IPS-NIHi11 (cell line): ENCODE results near the gene USP32.
A peak's percentile ranks its signal among the peaks of the same experiment; 100 is the strongest.
"Not testable (repeated sequence)": the region's sequence is repeated elsewhere in the genome, so short reads cannot be mapped to it uniquely, and the experiment has no call there.

ENCODE experiments used
- DNase-seq: peaks from one replicate; pipeline ENCODE4 v3.0.0; 2012; ENCODE audit warnings: mixed read lengths, low spot score

USP32 gene

GRCh38 chr17:60403523-60403810 lies 11.5 kb upstream of the USP32 start:
- no peak for DNase-seq

DNA sequence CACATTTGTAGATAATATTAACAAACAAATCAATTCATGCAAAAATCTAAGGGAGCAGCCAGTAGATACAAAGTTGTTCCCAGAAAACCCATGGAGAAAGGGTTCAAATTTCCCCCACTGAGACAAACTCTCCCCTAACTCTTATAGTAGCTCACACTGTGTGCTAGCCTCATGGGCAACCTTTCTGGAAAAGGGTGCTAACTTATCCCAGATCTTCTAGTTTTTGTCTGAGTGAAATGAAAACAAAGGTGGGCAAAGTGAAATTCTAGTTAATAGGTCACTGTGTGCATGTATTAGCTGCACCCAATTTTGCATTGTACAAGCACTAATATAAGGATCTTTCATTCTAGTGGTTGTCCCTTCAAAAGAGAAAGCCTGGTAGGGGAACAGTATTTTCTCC lies 9.9 kb upstream of the USP32 start:
- DNase-seq: no peak

DNA sequence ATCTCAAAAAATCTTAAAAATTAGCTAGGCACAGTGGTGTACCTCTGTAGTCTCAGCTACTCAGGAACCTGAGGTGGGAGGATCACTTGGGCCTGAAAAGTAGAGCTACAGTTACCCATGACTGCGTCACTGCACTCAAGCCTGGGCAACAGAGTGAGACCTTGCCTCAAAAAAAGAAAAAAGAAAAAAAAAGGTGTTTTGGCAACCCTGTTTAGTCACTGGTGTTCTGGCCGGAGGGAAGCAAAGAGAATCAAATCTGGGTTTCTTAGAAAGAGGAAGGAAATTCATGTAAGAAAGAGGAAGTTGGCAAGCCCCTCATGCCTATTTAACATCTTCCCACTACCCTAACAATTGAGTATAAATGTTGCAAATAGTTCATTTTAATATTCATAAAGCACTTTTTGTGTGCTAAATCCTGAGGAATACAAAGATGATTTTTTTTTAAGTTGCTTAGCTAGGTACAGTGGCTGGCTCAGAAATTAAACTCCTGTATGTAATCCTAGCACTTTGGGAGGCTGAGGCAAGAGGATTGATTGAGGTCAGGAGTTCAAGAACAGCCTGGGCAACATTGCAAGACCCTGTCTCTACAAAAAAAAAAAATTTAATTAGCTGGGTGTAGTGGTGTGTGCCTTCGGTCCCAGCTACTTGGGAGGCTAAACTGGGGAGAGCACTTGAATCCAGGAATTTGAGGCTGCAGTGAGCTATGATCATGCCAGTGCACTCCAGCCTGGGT lies 6.5 kb upstream of the USP32 start:
- no peak for DNase-seq

DNA sequence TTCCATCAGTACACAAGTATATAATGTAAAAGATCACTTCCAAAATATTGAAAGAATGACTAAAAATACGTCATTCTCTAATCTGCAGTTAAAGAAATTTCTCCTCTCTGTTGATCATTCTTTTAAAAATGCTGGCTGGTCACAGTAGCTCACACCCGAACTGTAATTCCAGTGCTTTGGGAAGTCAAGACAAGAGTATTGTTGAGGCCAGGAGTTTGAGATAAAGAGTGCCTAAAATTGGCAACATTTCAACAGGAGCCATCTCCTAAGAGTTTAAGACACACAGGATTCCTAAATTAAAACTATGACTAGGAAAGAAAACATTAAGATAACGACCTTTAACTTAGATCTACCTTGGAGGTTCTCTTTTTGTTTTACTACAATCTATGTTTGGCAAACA lies 4.5 kb upstream of the USP32 start:
- no peak for DNase-seq

DNA sequence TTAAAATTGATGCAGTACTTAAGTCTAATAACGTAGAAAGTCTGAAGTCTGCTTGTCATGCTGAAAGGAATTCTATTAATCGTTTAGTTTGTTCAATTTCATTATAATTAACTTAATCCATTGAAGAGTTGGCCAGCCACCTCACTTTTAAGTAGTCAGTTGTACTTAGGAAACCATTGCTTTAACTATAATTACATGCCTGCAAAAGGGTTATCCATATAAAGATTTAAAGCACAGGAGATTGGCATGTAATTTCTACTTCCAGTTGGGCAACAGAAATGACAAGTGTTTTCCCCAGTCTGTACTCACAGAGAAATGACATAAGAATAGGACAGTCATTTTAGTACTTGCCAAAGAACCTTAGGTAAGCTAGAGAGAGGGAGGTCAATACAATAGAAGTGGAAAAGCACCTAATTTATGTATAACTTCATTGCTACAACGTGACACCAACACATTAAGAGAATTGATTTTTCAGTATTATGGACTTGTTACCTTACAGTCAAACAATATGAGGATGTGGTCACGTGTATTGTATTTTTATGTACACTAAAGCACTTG lies 3.7 kb upstream of the USP32 start:
- no peak for DNase-seq

DNA sequence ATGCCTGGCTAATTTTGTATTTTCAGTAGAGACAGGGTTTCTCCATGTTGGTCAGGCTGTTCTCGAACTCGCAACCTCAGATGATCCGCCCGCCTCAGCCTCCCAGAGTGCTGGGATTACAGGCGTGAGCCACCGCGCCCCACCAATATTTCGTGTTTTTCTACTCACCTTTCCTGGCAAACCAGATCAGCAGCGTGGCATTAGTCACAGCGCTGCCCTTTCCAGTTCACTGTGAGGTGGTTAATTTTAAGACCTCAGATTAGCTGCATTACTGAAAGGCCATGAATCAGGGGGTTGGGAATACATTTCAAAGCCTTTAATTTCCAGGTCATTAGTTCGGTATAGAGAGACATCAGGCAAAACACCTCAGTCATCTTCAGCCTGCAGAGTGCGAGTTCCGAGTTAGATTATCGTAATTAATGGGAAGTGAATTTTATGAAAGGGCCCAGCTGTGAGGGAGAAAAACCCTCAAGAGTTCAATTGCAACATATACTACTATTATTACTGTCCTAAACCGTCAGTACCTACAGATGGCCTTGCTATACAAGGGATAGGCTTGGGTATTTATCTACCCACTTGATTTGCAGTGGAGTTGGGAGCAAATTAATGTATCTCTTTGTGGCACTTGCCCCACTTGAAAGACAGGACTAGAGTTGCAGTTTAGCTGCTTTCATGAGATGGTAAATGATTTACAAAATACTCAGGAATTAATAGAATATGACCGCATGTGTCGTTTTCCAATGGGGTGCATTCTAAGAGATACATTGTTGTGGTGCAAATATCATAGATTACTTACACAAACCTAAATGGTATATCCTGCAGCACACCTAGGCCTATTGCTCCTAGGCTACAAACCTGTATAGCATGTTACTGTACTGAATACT lies 2.1 kb upstream of the USP32 start:
- DNase-seq: no peak

- no peak for DNase-seq
Measured at GRCh38 chr17:60392845-60393702, 1.1 kb upstream of the USP32 start.

- DNase-seq: peak; percentile 78
Measured at GRCh38 chr17:60391471-60392041, 377 bp downstream of the USP32 start.

- no peak for DNase-seq
Measured at GRCh38 chr17:60390925-60391470, 935 bp downstream of the USP32 start.

GRCh38 chr17:60390186-60390585 lies 1.7 kb downstream of the USP32 start:
- no peak for DNase-seq

DNA sequence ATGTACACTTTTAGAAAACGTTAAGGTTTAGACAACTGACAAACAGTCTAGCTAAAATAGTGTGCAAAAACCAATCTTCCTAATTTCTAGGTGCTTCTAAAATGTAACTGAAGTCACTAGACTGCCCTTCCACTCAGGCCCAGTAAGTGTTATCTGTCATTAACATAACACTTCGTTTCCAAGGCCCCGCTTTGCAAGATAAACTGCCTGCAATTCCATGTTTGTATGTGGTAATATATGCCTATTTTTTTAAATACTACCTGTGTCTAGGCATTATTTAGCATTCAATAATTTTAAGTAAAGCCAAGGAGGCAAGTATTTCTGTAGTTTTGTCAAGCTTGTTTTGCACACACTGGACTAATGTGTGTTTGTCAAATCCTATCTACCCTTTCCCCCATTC lies 3.2 kb downstream of the USP32 start:
- DNase-seq: no peak

DNA sequence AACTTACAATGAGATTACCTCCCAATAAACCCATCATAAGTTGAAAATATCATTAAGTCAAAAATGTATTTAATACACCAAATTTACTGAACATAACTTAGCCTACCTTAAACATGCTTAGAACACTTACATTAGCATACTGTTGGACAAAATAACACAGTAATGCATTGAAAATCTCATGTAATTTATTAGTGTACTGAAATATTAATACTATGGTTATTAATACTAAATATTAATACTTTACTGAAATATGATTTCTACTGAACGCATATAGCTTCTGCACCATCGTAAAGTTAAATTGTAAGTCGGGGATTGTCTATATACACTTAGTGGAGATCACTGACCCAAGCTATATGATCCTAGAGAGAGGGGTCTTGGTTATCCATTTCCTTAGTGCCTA lies 4.3 kb downstream of the USP32 start:
- DNase-seq: no peak

DNA sequence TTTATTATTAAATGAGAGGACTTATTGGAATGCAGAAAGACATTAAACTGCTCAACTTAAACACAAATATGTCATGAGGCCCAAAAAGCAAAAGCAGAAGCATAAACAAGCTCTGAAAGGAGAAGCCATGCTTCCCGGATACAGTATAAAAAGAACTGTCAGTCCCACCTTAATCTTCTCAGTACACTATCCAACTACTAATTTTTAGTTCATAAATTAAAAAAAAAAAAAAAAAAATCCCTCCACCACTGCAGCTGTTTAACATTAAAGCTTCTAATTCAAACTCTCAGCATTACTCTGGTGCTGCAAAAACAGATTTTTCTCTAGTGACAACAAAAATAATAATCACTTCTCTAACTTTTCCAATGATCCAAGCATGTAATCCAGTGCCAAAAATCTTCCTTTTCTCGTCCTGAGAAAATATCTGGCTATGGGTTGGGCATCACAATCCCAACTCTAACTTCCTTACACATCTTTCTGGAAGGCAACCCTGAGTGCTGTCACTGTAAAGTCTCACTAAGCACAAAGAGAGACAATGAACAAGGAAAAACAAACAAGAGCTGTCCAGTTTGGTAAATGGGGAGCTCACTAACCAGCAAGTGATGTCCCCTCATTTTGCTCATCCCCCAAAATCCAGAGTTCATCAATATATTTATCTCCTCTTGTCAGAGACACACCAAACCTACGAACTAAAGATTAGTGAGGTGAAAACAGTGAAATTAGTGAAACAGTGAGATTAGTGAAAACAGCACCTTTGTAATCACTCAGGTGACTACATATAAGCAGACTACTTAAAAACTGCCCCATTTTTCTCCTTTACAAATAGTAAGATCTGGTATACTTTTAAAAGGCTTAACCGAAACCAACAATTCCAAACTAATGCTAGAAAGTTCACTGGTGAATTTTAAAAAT lies 5.5 kb downstream of the USP32 start:
- DNase-seq: no peak

DNA sequence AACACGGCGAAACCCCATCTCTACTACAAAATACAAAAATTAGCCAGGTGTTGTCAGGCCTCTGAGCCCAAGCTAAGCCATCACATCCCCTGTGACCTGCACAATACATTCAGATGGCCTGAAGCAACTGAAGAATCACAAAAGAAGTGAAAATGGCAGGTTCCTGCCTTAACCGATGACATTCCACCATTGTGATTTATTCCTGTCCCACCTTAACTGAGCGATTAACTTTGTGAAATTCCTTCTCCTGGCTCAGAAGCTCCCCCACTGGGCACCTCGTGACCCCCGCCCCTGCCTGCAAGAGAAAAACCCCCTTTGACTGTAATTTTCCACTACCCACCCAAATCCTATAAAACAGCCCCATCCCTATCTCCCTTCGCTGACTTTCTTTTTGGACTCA lies 7.0 kb downstream of the USP32 start:
- DNase-seq: not testable (repeated sequence)

DNA sequence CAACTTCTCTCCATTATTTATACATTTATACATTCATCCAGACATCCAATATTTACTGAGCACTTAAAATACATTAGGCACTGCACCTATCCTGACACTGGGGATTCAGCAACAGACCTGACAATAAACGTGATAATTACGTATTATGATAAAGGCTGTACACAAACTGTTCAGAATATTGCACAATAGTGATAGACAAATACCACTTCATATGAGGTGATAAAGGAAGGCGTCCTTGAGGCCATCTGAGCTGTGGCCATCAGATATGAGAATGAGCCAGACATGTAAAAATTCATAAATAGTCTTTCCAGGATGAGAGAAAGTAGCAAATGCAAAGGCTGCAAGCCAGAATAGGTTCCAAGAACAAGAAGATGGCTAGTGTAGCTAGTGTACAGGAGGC lies 8.6 kb downstream of the USP32 start:
- no peak for DNase-seq

DNA sequence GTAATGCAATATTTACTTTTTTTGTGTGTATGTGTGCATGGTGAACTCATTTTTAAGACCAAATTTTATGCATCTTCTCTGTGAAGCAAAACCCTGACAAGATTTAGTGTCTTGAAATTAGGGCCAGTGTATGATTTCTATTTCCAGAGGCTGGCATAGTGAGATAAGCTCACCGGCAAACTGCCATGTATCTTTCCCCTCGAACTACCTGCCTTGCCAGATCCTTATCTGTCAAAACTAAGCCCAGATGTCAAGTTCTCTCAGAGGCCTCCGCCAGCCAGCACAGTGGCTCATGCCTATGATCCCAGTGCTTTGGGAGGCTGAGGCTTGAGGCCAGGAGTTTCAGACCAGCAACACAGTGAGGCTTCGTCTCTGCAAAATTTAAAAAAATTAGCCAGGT lies 10.0 kb downstream of the USP32 start:
- no peak for DNase-seq

- not testable (repeated sequence) for DNase-seq
Measured at GRCh38 chr17:60379461-60379860, 12.5 kb downstream of the USP32 start.

DNA sequence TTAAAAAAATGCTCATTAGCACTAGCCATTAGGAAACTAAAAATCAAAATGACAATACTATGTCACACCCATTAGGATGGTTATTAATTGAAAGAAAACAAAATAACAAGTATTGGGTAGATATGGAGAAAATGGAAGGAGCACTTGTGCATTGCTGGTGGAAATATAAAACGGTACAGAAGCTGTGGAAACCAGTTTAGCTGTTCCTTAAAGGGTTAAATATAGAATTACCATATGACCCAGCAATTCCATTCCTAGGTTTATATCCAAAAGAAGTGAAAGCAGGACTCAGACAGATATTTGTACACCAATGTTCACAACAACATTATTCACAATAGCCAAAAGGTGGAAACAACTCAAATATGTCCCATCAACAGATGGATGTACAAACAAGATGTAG lies 13.7 kb downstream of the USP32 start:
- DNase-seq: not testable (repeated sequence)

- no peak for DNase-seq
Measured at GRCh38 chr17:60372790-60373483, 19.0 kb downstream of the USP32 start.
